ENCODE results near the gene CHST14. TPM values are rescaled to one million over a fixed set of nuclear protein-coding genes. Genes with fewer than 3 reads are reported as not detected.

Gene CHST14
- total RNA-seq, 1 experiment from 2014 or later: 14.3 TPM

- Histone ChIP-seq H3K27me3 (replicated peaks; ENCODE audit: insufficient read depth, low read depth, low read length, poor library complexity) (no peaks in the 10 kb centered on the region), H3K4me1 (ENCODE audit: insufficient read depth, low read length, poor library complexity, severe bottlenecking) (peaks cover 34% of the 10 kb centered on the region), H3K36me3 (ENCODE audit: insufficient read depth, low read length, poor library complexity, severe bottlenecking) (no peaks in the 10 kb centered on the region), H3K4me3 (ENCODE audit: low read depth, low read length, poor library complexity, severe bottlenecking) (peak overlapping the region; percentile 89), H3K27ac (ENCODE audit: low read depth, low read length, poor library complexity, severe bottlenecking) (peak overlapping the region; percentile 38), H3K9me3 (ENCODE audit: low read depth, low read length, poor library complexity, severe bottlenecking) (no peaks in the 10 kb centered on the region)
- BruUV-seq (replicated peaks): no TSS peak
- intact Hi-C loops (cut with micrococcal nuclease; ENCODE audit: unreplicated experiment): no loop called here
- CTCF ChIA-PET: interaction anchor here (1.0 kb wide), 2 partner anchors 19 to 61 kb away, joined by 3 read pairs; no protein-coding TSS in a partner anchor
- no peak for TF ChIP-seq EZH2 (IDR thresholded peaks at IDR 0.05; ENCODE audit: borderline replicate concordance, low read depth, low read length, poor library complexity, severe bottlenecking)
- TF ChIP-seq, protein P1, sequence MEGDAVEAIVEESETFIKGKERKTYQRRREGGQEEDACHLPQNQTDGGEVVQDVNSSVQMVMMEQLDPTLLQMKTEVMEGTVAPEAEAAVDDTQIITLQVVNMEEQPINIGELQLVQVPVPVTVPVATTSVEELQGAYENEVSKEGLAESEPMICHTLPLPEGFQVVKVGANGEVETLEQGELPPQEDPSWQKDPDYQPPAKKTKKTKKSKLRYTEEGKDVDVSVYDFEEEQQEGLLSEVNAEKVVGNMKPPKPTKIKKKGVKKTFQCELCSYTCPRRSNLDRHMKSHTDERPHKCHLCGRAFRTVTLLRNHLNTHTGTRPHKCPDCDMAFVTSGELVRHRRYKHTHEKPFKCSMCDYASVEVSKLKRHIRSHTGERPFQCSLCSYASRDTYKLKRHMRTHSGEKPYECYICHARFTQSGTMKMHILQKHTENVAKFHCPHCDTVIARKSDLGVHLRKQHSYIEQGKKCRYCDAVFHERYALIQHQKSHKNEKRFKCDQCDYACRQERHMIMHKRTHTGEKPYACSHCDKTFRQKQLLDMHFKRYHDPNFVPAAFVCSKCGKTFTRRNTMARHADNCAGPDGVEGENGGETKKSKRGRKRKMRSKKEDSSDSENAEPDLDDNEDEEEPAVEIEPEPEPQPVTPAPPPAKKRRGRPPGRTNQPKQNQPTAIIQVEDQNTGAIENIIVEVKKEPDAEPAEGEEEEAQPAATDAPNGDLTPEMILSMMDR (conservative IDR thresholded peaks at IDR 0.05; ENCODE audit: low read depth, low read length): no peak
- POLR2A ChIA-PET (ENCODE audit: low non-redundant PET): no interaction called here
- DNase-seq (ENCODE audit: low spot score): peak; percentile 39
These were observed 30.6 kb upstream of the CHST14 start for GRCh38 chr15:40439960-40440742.

GRCh38 chr15:40440743-40441564 lies 29.8 kb upstream of the CHST14 start, which contains the start of gene BAHD1:
Gene BAHD1, plus strand, starts transcription at chr15:40440953. Its CDS starts 17,512 bp downstream, at chr15:40458465.
- Histone ChIP-seq H3K27ac (ENCODE audit: low read depth, low read length, poor library complexity, severe bottlenecking) (peak within 1 kb of the TSS; percentile 77), H3K4me1 (ENCODE audit: insufficient read depth, low read length, poor library complexity, severe bottlenecking) (peaks cover 31% of the 10 kb centered on the region), H3K36me3 (ENCODE audit: insufficient read depth, low read length, poor library complexity, severe bottlenecking) (no peaks in the 10 kb centered on the region), H3K9me3 (ENCODE audit: low read depth, low read length, poor library complexity, severe bottlenecking) (no peaks in the 10 kb centered on the region), H3K4me3 (ENCODE audit: low read depth, low read length, poor library complexity, severe bottlenecking) (peak within 1 kb of the TSS; percentile 89), H3K27me3 (replicated peaks; ENCODE audit: insufficient read depth, low read depth, low read length, poor library complexity) (no peaks in the 10 kb centered on the region)
- TF ChIP-seq, protein P1 (conservative IDR thresholded peaks at IDR 0.05; ENCODE audit: low read depth, low read length): peak; percentile 15
- no peak for TF ChIP-seq EZH2 (IDR thresholded peaks at IDR 0.05; ENCODE audit: borderline replicate concordance, low read depth, low read length, poor library complexity, severe bottlenecking)
- ChIA-PET POLR2A (ENCODE audit: low non-redundant PET) (interaction anchor here (0.5 kb wide), 1 partner anchor 349 kb away, joined by 4 read pairs; no protein-coding TSS in a partner anchor), CTCF (interaction anchor here (1.0 kb wide), 2 partner anchors 19 to 60 kb away, joined by 3 read pairs; no protein-coding TSS in a partner anchor)
- no TSS peak for BruUV-seq (replicated peaks)
- intact Hi-C loops (cut with micrococcal nuclease; ENCODE audit: unreplicated experiment): no loop called here
- DNase-seq (ENCODE audit: low spot score): peak; percentile 98

DNA sequence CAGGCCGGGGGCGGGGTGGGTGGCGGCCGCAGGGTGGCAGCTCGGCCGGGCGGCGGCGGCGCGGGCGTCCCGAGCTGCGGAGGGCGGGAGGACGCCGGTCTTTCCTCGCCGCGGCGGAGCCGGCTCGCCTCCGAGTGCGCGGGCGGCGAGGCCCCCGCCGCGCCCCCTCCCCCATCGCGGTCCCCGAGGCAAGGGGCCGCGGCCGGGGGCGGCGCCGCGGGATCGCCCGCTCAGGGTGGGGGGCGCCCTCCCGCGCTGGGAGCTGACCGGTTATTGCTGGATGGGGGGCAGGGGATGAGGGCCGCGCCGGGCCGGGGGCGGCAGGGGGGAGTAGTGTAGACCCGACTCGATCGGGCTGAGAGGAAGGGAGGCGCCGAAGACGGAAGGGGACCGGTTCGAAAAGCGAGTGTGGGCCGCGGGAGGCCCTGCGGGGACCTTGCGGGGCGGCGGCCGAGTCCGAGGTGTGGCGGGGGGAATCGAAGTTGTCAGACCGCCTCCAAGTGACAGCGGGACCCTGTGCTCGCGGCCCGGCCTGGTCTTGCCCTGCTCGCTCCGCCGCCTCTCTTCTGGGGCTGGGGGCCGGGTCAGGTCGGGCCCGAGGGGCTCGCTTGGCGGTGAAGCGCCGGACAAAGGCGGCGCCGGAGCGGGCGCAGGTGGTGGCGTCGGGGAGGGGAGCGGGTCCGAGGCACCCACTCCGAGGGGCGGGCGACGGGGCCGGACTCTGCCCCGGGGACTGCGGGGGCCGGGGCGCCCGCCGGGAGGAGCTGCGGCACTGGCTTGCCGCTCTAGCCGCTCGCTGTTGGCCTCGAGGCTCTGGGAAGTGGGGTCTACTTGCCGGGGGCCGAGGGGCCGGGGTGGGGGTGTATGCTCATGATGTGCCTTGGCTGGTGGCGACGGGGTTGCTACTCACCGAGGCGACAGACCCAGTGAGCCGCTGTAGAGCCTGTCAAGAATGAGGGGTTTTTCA lies 28.9 kb upstream of the CHST14 start:
- no peaks in the 10 kb centered on the region for H3K9me3 ChIP-seq (ENCODE audit: low read depth, low read length, poor library complexity, severe bottlenecking)
- no peak for DNase-seq (ENCODE audit: low spot score)
- ChIA-PET CTCF (no interaction called here), POLR2A (ENCODE audit: low non-redundant PET) (no interaction called here)
- H3K27ac ChIP-seq (ENCODE audit: low read depth, low read length, poor library complexity, severe bottlenecking): peak overlapping the region; percentile 50
- peak overlapping the region; percentile 89 for H3K4me3 ChIP-seq (ENCODE audit: low read depth, low read length, poor library complexity, severe bottlenecking)
- no peaks in the 10 kb centered on the region for H3K36me3 ChIP-seq (ENCODE audit: insufficient read depth, low read length, poor library complexity, severe bottlenecking)
- H3K4me1 ChIP-seq (ENCODE audit: insufficient read depth, low read length, poor library complexity, severe bottlenecking): peaks cover 22% of the 10 kb centered on the region
- TF ChIP-seq, protein P1 (conservative IDR thresholded peaks at IDR 0.05; ENCODE audit: low read depth, low read length): no peak
- no peak for TF ChIP-seq EZH2 (IDR thresholded peaks at IDR 0.05; ENCODE audit: borderline replicate concordance, low read depth, low read length, poor library complexity, severe bottlenecking)
- no peaks in the 10 kb centered on the region for H3K27me3 ChIP-seq (replicated peaks; ENCODE audit: insufficient read depth, low read depth, low read length, poor library complexity)
- intact Hi-C loops (cut with micrococcal nuclease; ENCODE audit: unreplicated experiment): no loop called here
- no TSS peak for BruUV-seq (replicated peaks)
